Activated naive CD4-positive, alpha-beta T cell treated with anti-CD3 and anti-CD28 coated beads, Interleukin-2, amount 50 U/mL, for 16 hours (primary cell): ENCODE measurements around the gene LCP1.

Experiments used
- DNase-seq: peaks from one replicate; pipeline ENCODE4 v3.0.0-alpha.2; 2020

LCP1 gene

DNA sequence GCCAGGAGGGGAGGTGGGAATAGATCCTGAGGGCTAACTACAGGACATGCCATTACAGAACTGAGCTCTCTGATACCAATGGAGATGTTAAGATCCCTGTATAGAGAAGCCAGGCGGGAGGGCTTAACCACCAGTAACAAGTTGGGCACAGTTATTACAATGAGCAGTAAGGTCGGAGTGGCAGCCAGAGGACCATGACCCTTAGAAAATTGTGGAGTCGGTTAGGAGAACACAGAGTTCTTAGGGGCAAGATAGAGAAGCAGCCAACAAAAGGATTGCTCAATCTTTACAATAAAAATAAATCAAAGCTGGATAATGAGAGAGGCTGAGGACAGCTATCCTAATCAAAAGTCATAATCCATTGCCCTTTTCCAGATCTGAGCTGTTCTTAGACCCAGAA is 87.5 kb downstream of the LCP1 start:
- no peak for DNase-seq

DNA sequence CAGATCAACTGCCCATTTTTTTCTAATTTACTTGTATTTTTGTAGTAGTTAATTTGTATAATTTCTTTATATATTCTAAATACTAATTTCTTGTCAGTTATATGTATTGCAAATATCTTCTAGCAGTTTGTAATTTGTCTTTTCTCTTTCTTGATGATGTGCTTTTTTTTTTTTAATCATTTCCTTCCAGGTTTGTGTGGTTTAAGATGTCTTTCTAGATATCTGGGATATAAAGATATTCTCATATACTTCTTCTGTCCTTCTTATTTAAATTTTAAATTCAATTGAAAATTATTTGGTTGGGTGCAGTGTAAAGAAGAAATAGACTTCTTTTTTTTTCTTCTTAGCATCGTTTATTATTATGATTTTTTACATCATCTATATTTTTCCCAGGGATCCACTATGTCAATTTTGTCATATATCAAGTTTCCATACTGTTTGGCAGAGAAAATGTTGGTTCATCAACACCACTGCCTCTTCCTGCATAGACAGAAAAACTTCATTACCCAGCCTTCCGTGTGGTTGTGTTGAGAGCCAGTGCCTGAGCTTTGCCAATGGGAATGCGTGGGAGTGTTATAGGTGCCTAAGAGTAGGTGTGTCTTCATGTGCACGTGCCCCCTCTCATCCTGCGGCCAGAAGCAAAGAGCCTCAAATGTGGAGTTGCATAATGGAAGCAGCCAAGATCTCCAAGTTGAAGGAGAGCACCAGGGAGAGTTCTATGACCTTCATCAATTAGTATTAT is 93.0 kb downstream of the LCP1 start:
- DNase-seq = no peak

DNA sequence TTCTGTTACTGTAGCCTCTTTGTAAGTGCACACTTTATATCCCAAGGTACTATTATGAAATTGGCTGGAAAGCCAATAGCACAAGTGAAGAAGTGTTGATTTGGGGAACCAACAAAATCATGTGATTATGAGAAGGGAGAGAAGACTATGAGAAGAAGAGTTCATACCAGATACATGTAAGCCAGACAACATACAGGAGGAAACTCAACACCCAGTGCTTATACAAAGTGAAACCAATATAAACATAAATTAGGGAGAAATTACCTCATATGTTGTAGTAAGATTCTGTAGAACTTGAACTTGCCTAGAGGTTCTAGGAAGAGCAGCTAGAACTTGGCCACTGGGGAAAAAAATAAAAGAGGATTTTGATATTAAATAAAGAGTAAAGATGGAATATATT is 94.5 kb downstream of the LCP1 start:
- no peak for DNase-seq

DNA sequence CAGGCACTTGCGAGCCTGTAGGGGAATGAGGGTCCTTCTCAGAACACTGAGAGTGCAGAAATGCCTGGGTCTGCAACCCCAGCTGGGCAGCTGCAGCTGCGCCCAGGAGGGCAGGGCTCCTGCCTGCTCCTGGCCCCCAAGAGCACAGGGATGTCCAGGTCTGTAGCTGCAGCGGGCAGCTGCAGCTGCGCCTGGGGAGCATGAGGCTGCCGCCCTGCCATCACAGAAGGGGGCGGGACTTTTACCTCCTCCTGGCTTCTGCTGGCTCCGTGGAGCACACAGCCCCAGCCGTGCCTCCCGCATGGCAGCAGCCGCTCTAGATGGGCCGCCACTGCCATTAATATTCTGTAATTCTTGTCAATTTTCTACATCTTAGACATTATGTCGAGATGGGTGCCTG is 95.0 kb downstream of the LCP1 start:
- DNase-seq = no peak

DNA sequence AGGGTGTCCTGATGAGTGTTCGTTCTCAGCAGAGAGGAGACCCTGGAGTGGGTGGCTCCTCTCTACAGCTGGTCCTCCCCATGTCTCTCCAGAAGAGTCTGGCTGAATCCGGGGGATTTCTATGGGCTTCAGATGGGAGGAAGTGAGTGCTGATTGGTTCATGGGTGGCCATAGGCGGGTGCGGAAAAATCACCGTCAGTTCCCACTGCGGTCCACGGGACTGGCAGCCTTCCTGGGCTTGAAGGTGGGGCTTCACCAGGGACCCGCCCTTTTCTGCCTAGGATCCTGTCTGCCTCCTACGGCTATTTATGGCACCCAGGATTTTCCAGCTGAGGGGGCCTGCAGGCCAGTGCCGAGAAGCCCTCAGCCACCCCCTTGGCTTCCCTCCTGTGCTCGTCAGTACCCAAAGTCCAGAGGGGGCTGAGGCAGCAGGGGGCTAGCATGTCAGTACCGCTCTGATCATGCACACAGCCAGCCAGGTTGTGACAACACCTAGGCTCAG is 95.5 kb downstream of the LCP1 start:
- no peak for DNase-seq

DNA sequence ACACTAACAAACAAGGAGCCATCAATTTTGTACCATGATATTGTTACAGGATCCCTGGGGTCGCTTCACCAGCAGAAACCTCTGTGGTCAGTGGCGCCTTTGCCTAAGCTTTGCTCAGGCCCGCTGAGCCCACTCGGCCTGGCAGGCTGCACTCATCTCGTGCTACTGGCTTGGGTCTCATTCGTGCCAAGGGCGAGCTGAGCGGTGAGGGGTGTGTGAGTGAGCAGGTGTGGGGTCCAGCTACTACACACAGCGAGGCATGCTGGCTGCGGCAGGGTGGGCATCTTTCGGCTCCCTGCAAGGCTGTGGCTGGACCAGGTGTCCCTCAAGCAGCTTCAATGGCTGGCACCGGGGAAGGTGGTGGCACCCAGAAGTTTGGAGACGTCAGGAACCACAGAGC is 96.2 kb downstream of the LCP1 start:
- no peak for DNase-seq

GRCh38 chr13:46082324-46082723 is 99.7 kb downstream of the LCP1 start:
- no peak for DNase-seq

DNA sequence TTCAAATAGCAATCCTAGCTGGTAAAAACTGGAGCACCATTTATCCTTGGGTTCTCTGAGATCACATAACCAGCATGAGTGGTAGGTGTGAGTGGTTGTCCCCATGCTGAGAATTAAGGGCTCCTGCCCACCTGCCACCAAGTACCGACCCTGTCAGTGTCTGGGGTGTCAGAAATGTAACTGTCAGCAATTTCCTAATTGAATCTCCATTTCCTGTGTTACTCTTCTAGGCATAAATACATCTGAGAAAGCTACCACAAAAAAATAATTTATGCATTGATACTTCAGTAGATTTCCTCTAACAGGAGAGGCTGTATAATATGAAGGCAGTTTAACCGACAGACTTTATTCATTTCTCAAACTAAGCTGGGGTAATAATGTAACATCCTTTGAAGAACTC is 102.2 kb downstream of the LCP1 start:
- DNase-seq = no peak

DNA sequence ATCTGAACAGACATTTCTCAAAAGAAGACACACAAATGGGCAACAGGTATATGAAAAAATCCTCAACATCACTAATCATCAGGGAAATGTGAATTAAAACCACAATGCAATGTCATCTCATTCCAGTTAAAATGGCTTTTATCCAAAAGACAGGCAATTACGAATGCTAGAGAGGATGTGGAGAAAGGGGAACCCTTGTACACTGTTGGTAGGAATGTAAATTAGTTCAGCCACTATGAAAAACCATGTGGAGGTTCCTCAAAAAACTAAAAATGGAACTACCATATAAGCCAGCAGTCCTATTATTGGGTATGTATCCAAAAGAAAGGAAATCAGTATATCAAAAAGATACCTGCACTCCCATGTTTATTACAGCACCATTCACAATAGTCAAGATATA is 104.7 kb downstream of the LCP1 start:
- DNase-seq = no peak

- DNase-seq = no peak
Measured at GRCh38 chr13:46076827-46077226, 105.2 kb downstream of the LCP1 start.
